ENCODE data around the gene HCN3. TPM values are rescaled to one million over a fixed set of nuclear protein-coding genes. Genes with fewer than 3 reads are reported as not detected.

Gene HCN3
- total and polyA plus RNA-seq, 2 of the 8 experiments (the other 6 are each of a cell fraction or from before 2014, with no cell fraction given): 6.4 to 7.3 TPM

- no peak for TF ChIP-seq EZH2 (IDR thresholded peaks at IDR 0.05; ENCODE audit: low read depth, low read length, severe bottlenecking)
Observed at GRCh38 chr1:155286544-155286943, 9.3 kb downstream of the HCN3 start (continued).

Data from H1 (cell line).